CD4-positive, alpha-beta T cell treated with Interleukin-17A for 1 hour (primary cell): ENCODE results near the gene ARHGAP35.
A peak's percentile ranks its signal among the peaks of the same experiment; 100 is the strongest.
"Not testable (repeated sequence)": the region's sequence is repeated elsewhere in the genome, so short reads cannot be mapped to it uniquely, and the experiment has no call there.

Source experiments
- DNase-seq: peaks from one replicate; pipeline ENCODE4 v3.0.0-alpha.2; 2020

ARHGAP35 gene

DNA sequence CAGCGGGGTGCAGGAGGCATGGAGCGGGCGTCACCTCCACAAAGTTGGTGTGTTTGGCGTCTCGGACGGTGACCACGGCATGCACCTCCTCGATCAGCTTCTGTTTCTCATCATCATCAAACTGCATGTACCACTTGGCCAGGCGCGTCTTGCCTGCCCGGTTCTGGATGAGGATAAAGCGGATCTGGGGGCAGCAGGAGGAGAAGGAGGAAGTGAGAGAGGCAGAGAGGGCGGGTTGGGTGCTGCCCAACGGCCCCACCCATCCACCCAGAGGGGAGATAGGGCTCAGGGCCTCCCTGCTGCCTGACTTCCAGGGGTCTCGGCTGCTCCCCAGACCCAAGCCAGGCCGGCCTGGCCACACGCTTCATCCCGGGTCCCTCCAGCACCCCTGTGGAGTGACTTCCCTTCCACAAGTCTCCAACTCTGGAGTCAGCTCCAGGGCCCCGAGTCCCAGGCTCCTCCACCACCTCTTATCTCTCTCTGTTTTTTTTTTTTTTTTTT lies 14.8 kb upstream of the ARHGAP35 start:
- DNase-seq, result no peak

DNA sequence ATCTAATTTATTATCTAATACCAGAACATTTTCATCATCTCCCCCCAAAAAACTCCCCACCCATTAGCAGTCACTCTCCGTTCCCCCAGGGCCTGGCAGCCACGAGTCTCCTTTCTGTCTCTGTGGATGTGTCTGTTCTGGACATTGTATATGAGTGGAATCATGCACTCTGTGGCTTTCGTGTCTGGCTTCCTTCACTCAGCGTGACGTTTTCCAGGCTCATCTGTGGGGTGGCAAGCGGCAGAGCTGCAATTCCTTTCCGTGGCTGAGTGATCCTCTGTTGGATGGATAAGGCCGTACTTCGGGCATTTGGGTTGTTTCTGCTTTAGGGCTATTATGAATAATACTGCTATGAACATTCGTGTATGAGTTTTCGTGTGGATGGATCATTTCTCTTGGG lies 13.3 kb upstream of the ARHGAP35 start:
- no peak for DNase-seq

DNA sequence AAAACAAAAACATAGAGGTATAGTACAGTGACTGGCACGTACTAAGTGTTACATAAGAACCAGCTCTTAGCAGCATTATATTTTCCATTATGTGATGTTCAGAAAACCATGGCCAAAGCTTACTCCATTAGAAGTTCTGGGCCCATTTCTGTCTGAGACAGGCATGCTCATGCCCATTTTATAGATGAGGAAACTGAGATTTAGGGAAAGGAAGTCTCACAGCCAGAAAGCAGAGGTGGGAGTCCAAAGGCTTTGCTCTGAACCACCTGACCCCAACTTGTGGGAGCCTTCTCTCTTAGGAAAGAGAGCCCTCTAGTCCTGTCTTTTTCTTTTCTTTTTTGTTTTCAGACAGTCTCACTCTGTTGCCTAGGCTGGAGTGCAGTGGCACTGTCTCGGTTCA lies 12.4 kb upstream of the ARHGAP35 start:
- no peak for DNase-seq

DNA sequence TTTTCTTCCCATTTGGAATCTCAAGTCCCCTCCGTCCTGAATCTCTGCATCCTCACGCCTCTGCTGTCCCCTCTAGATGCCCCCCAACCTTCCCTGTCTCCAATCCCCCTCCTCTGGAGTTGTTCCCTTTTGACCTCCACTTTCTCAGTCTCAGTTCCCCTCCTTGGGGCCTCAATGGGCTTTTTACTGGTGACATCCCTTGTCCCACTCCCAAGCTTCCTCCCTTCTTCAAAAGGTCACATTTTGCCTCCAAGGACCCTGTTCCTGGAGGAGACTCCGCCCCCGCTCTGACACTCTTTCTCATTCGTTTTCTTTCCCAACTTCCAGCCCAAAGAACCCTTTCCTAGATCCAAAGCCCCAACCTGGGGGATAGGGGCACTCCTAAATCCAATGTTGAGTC lies 11.2 kb upstream of the ARHGAP35 start:
- DNase-seq, result no peak

DNA sequence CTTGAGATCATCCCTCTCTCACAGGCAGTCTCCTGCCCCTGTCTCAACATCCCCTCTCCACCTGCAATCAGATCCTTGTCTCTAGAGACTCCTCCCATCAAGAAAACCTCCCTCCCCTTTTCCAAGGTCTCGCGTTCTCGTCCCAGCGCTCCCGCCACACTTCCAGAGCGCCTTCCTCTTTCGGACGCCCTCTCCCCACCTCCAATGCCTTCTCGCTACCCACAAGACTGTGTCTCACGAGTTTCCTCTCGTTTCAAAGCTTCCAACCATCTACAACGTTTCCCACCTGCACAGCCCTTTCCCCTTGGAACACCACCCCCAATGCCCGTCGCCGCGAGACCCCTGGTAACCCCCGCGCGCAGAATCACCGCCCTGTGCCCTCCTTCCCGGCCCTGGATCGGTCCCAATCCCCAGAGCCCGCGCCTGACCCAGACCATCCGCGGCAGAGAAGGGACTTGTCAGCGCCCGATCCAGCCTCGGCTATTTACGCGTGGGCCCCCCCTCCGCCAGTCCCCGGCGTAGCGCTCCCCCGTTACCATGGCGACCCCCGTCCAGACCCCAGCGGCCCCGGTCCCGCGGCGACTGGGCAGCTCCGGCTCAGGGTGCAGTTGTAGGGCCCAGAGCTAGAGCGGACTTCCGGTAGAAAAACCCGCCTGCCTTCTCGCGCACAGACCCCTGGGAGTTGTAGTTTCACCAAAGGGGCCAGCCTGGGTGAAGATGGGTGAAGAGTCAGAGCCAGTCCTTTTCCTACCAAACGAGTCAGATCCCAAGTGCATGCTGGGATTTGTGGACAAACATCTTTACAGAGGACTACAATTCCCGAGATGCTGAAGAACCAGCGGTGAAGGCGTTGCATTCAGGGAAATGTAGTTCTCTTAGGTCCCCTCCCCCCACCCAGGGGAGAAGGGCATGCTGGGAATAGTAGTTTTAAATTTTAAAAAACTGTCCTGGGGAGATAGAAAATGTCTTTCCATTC lies 10.3 kb upstream of the ARHGAP35 start, which contains the start of gene AP2S1:
Gene AP2S1 (minus strand): TSS at position 619 of the 976 bp plus-strand sequence. CDS start 80 bp downstream, at position 539.
- DNase-seq, result peak; percentile 98

DNA sequence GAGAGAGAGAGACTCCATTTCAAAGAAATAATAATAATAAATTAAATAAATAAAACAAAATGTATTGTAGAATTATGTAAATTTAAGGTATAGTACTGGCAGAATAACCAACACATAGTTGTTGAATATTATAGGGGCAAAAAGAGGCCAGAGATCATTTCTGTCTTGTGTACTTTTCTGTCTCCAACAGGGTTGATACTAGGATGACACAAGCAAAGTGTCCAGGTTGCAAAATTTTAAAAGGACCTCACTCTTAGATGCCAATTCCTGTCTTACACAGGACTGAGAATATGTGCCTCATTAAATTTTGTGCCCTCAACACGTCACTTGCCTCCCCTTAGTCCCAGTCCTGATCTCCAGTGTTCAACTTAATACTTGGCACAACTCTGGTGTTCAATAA lies 8.0 kb upstream of the ARHGAP35 start:
- no peak for DNase-seq

DNA sequence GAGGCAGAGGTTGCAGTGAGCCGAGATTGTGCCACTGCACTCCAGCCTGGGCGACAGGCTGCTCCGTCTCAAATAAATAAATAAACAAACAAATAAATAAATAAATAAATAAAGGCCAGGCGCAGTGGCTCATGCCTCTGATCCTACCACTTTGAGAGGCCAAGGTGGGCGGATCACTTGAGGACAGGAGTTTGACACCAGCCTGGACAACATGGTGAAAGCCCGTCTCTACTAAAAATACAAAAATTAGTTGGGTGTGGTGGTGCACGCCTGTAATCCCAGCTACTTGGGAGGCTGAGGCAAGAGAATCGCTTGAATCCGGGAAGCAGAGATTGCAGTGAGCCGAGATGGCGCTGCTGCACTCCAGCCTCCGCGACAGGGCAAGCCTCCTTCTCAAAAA lies 6.1 kb upstream of the ARHGAP35 start:
- not testable (repeated sequence) for DNase-seq

DNA sequence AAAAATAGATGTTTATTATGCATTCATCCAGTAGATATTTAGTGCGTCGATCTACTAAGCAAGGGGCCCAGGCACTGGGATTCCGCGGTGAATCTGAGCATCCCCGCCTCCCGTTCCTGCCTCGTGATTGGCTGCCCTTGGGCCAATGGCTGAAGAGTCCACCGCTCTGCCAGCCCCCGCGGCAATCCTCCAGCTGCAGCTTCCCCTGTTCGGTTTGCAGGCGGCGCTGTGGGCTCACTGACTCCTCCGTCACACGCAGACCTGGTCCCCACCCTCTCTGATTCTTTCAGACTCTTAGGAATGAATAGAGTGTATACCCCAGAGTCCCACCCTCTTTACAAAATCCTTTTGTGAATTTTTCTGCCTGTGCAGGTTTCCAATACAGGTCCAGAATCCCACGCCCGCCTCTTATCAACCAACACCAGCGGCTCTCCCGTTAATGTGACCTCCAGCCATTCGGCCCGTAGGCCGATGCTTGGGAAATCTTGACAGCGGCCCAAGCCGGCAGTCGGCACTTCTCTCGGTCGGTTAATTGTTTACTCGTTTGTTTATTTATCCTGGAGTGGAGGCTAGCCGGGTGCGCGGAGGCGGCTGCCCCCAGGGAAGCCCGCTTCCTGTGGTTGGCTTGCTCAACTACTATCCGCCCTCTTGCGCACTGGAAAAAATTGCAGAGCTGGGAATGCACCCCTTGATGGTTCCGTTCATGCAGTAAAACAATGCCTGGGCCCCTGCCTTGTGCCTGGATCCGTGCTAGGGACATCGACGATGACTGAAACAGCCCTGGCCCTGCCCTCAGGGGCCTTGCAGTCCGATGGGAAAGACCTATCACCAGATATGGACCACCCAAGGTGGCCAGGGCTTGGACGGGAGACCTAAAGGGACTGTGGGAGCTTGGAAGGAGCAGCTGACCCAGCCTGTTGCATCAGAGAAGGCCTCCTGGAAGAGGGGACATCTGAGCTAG lies 4.5 kb upstream of the ARHGAP35 start:
- DNase-seq, result peak; percentile 94

DNA sequence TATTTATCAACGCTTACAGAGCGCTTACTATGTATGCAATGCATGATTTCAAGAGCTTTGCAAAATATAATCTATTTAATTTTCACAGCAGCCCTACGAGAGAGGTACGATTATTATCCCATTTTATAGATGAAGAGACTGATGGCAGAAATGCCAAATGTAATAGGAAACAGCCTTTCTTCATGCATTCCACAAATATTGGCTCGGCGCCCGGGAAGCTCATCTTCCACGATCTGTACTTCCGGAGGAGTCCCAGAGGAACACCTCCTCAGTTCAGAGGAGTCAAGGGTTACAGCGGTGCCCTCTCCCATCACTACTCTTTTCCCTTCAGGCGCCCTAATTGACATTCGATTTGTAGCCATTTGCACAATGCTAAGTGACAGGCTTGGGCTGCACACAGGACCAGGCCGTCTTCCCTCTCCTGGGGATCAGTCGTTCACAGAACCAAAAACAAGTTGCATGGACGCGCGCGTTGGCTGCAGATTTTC lies 1.1 kb upstream of the ARHGAP35 start:
- no peak for DNase-seq

DNA sequence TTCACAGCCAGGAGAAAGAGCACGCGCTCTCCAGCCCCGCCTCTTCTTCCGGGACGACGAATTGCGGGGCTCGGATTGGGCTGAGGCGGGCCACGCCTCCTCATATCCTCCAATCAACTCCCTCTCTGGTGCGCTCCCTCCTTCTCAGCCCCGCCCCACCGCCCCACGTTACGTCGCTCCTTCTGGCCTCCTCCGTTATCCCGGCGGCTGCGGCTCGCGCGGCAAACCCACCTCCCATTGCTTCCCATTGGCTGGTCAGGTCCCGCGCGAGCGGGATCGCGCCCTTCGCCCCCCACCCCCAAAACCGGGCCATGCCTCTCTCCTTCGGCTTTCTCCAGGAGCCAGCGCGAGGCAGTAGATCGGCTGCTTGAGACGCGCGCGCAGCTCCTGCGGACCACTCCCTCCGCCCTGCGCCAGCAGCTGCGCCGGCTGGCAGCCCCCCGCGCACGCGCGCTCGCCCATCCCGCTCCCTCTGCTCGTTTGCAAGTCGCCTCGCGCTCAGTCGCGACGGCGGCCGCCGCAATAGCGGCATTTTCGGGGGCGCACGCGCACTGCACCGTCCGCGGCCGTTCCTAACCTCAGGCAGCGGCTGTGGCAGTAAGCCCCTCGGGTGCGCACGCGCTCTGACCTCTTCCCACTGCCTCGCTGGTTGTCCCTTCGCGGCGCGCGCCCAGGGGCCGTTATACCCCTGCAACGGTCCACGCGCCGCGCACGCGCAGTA lies 512 bp upstream of the ARHGAP35 start:
- DNase-seq, result peak; percentile 96

DNA sequence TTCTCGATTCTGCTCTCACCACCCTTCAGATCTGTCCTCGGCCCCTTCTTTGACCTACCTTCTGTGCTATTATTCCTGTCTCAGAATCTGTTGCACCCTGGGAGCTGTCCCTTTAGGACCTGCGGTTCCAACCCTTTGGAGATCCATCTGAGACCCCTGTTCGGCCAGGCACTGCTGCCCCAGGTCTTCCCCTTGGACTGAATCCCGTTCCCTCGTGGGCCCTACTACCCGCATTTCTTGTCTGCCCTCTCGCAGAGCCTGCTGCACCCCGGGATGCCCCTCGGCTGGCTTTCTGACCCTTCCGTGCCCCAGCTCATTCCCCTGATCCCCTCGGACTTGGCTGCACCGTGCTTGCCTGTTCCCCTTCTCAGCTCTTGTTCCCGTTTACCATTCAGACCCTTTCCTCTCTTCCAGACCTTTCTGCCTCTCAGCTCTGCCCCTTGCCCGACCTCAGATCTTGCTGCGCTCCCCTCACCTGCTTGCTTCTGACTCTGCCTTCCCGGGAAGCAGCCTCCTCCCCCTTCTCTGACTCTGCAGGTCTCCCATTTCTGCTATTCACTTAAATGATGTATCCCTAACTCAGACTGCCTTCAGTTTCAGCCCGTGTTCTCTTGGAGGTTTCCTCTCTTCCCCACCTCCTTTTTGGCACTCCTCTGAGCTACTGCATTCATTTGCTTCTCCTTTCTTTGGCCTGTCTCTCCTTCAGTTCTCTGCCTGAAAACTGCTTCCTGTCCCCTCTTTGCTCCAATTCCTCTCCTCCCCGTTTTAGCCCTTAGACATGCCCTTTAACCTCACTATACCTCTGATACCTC lies 1.1 kb downstream of the ARHGAP35 start:
- DNase-seq, result no peak

DNA sequence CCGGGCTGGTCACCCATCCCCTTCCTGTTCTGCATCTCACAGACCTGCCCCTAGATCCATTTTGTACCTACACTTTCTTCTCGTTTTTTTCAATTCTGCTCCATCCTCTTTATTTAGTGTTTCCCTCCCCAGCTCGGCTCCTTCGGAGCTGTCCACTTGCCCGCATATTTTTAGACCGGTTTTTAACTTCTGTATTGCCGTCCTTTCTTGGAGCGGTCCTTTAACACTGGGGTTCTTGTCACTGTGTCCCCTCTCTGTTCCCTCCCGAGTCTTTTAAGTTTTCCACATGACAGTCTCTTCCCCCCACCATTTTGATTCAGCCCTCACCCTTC lies 1.7 kb downstream of the ARHGAP35 start:
- no peak for DNase-seq

DNA sequence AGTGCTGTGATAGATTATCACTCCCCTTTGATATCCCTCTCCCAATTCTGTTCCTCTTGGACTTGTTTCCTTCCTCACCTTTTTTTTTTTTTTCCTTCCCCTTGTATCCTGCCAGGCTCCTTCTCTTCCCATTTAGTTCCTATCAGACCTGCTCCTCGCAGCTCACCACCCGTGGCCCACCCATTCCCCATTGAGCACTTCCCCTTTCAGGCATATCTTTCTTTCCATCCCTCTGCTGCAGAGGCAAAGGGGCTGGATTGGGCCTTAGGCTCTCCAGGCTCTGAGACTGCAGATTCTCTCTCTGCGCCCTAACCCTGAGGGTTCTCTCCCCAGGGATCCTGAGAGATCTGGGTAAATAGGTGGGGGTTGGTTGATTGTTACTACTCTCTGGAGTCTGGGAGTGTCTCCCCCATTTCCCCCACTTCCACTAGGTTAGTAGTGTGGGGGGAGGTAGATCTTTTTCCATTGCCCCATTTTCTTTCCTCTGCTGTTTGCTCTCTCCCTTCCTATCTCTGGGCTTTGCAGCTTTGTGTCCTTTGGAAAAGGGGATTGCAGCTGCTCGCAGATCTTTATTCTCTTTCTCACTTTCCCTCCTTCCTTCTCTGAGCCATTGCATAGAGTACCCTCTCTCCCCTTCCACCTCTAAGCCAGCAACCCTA lies 2.3 kb downstream of the ARHGAP35 start:
- DNase-seq, result no peak

DNA sequence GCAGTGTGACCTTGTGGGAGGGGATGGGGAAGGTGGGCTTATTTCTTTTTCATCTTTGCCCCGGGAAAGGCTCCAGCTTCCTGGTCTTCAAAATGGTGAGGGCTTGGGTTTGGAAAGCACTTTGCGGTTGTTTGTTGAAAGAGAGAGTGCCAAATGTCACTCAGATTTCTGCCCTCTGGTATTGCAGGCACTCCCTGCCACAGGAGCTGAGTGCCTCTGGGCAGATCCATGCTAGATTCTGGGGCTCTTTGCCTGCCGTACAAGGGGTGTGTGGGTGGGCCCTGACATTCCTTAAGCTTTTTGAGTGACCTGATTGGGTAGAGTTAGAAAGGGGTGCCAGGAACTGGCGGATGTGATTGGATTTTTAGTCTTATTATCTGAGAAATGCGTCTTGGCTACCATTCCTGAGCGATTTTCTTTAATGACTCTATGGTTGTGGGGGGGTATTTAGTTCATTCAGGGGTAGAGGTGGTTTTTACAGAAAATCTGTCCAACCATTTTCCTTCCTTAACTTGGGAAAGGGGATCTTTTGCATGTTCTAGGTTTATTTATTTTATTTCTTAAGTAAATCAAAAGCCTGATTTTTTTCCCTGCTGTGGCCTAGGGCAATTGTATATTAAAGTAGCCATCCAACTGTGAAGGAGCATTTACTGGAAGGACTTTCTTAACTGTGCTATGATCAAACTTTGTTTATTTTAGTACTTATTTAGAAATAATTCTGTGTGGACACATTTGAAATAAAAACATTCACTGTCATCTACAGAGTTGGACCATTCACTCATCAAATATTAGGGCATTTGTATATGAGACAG lies 3.2 kb downstream of the ARHGAP35 start:
- DNase-seq, result no peak

DNA sequence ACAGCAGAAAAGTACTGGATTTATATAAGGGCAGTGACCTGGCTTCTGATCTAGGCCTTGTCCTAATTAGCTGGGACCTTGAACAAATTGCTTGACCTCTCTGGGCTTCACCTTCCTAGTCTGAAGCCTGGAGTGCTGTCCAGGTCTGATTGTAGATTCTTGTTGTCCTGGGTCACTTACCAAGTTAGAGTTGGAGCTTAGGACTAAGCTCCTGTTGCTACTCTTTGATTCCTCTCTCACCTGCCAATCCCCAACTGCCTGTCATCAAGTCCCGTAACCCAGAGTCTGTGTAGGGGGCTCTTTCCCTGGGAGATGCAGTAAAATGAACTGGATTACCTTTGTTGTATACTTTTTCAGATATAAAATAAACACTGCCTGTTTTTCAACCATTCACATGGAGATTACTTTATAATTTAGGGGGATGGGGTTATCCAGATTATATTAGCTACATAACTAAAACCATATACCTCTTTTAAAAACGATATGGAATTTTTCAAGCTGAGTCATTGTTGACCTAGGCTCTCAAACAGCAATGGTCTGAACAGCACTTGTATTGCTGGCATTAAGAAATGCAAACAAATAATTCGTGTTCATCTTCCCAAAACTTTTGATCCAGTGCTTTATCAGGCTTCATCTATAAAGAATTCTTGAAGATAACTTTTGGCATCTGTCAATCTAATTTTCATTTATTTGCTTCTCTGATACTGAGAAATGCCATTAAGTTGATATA lies 5.8 kb downstream of the ARHGAP35 start:
- no peak for DNase-seq

DNA sequence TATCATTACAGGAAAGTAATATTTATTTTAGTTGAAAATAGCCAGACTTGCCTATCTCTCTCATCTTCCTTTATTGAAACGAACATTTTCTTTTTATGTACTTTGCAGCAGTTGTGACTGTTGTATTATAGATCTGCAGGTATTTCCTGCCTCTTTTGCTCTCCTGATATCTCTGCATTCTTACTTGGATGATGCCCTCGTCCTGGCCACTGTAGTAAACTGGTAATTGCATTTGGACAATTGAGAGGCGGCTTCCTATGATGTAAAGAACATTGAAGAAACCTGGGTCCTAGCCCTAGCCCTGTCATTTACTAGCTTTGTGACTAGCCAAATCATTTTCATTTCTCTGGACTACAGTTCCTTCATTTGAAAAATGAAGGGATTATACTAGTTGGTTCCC lies 6.4 kb downstream of the ARHGAP35 start:
- no peak for DNase-seq

DNA sequence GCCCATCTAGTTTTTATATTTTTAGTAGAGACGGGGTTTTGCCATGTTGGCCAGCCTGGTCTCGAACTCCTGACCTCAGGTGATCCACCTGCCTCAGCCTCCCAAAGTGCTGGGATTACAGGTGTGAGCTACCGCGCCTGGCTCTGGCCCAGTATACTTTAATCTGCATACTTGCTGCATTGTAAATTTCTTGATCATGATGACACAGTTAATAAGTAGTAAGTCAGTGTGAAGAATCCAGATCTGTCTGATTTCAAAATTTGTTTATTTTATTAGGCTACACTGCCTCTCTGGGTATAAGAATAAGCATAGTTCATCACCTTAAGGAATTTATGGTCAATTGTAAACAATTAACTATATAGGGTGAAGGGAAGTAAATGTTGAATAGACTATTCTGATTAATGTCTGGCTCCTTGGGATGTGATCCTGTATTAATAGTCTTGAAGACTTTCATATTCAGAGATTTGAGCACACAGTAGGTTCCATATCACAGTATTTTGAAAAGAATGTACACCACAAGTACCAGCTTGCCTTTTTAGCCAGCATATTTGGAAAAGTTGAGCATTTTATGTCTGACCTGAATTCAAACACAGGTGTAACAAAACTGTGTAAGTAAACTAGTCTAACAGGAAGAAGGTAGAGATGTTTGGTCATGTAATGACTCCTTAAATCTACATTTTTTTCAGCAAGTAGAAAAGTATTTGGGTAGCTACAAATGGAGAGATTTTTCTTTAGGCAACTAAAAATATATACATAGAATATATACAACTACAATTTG lies 7.4 kb downstream of the ARHGAP35 start:
- no peak for DNase-seq

DNA sequence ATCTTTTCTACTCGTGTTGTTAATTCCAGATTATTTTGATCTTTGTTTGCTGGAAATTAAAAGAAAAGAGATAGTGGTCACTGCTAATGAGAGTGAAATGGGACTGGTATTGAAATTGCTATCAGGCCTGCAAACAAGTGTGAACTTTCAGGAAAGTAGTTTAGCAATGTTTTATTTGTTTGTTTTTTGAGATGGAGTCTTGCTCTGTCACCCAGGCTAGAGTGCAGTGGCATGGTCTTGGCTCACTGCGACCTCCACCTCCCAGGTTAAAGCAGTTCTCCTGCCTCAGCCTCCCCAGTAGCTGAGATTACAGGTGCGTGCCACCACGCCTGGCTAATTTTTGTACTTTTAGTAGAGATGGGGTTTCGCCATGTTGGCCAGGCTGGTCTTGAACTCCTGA lies 10.4 kb downstream of the ARHGAP35 start:
- not testable (repeated sequence) for DNase-seq

DNA sequence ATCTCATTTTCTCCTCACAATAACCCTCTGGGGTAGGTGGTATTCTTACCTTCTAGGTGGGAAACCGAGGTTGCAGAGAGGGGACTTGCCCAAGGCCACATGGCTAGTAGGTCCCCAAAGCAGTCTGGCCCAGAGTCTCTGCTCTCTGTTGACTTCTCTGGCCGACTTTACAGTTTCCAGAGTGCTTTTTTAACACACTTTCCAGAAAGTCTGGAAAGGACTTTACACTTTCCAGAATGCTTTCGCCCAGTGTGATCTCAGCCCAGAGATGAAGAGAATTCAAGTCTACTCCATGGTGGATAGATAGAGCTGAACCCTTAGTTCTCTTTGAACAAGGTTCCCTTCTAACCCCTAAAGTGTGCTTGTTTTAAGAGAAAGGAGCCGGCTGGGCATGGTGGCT lies 12.2 kb downstream of the ARHGAP35 start:
- no peak for DNase-seq
